ENCODE results near the gene CCDC97. TPM values are rescaled to one million over a fixed set of nuclear protein-coding genes. Genes with fewer than 3 reads are reported as not detected.

CCDC97 gene
- total RNA-seq, 1 donor from 2014 or later, result 7.9 TPM

DNA sequence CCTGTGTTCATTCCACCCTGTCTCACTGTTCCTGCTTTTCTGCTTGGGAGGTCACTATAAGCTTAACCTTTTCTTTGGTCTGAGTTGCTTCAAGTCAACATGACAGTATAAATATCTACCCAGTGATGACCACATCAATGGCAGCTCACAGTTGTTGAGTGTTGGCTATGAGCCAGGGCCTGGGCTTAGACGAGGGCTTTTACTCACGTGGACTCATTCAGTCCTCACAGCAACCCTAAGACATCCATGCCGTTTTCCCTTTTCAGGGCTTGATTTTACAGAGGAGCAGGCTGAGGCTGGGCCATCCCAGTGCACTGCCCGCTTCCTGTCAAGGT, 10.2 kb upstream of the CCDC97 start:
- DNase-seq (ENCODE audit: low read depth) (no peak), FAIRE-seq (no peak)
- Histone ChIP-seq H3K36me3 (ENCODE audit: control insufficient read depth, insufficient read depth, low read length) (peaks cover 50% of the 10 kb centered on the region), H3K4me3 (ENCODE audit: low read depth, low read length) (no peak overlapping the region), H3K27me3 (ENCODE audit: control insufficient read depth, insufficient read depth, low read length) (no peaks in the 10 kb centered on the region)
- TF ChIP-seq CTCF (IDR thresholded peaks at IDR 0.05; ENCODE audit: insufficient read depth, low read length, severe bottlenecking), result no peak

DNA sequence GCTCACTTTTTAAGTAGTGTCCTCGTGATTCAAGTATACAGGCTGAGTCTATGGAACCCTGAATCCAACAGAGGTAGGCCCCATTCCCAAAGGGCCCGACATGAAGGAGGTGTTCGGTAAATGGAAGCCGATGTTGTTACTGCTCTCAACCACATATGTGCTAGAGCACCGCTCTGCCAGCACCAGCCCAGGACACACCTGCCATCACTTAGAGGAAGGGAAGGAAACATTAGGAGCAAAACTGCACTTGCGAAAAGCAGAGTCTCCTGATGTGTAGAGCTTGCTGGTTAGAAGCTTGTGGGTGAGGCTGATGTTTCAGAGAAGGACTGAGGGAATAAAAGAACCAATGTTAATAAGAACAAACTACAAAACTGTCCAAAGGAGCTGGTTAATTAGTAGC, 9.4 kb upstream of the CCDC97 start:
- peaks cover 48% of the 10 kb centered on the region for H3K36me3 ChIP-seq (ENCODE audit: control insufficient read depth, insufficient read depth, low read length)
- FAIRE-seq (no peak), DNase-seq (ENCODE audit: low read depth) (no peak)
- H3K4me3 ChIP-seq (ENCODE audit: low read depth, low read length), result no peak overlapping the region
- H3K27me3 ChIP-seq (ENCODE audit: control insufficient read depth, insufficient read depth, low read length), result no peaks in the 10 kb centered on the region
- no peak for TF ChIP-seq CTCF (IDR thresholded peaks at IDR 0.05; ENCODE audit: insufficient read depth, low read length, severe bottlenecking)

GRCh38 chr19:41302624-41303351, 7.2 kb upstream of the CCDC97 start:
- FAIRE-seq, result no peak
- TF ChIP-seq CTCF (IDR thresholded peaks at IDR 0.05; ENCODE audit: insufficient read depth, low read length, severe bottlenecking), result no peak

DNA sequence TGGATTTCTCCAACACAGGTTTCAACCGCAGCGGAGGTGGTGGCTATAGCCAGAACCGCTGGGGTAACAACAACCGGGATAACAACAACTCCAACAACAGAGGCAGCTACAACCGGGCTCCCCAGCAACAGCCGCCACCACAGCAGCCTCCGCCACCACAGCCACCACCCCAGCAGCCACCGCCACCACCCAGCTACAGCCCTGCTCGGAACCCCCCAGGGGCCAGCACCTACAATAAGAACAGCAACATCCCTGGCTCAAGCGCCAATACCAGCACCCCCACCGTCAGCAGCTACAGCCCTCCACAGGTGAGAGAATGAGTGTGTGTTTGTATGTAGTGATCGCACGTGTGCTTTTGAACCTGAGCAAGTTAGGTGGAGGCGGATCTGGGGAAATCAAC, 6.0 kb upstream of the CCDC97 start:
- DNase-seq (ENCODE audit: low read depth) (no peak), FAIRE-seq (no peak)
- TF ChIP-seq CTCF (IDR thresholded peaks at IDR 0.05; ENCODE audit: insufficient read depth, low read length, severe bottlenecking), result no peak
- Histone ChIP-seq H3K27me3 (ENCODE audit: control insufficient read depth, insufficient read depth, low read length) (no peaks in the 10 kb centered on the region), H3K36me3 (ENCODE audit: control insufficient read depth, insufficient read depth, low read length) (peaks cover 37% of the 10 kb centered on the region), H3K4me3 (ENCODE audit: low read depth, low read length) (no peak overlapping the region)

More at GRCh38 chr19:41302624-41303351, 7.2 kb upstream of the CCDC97 start:
- H3K27me3 ChIP-seq (ENCODE audit: control insufficient read depth, insufficient read depth, low read length), result no peaks in the 10 kb centered on the region
- no peak overlapping the region for H3K4me3 ChIP-seq (ENCODE audit: low read depth, low read length)
- DNase-seq (ENCODE audit: low read depth), result no peak
- peaks cover 41% of the 10 kb centered on the region for H3K36me3 ChIP-seq (ENCODE audit: control insufficient read depth, insufficient read depth, low read length)

DNA sequence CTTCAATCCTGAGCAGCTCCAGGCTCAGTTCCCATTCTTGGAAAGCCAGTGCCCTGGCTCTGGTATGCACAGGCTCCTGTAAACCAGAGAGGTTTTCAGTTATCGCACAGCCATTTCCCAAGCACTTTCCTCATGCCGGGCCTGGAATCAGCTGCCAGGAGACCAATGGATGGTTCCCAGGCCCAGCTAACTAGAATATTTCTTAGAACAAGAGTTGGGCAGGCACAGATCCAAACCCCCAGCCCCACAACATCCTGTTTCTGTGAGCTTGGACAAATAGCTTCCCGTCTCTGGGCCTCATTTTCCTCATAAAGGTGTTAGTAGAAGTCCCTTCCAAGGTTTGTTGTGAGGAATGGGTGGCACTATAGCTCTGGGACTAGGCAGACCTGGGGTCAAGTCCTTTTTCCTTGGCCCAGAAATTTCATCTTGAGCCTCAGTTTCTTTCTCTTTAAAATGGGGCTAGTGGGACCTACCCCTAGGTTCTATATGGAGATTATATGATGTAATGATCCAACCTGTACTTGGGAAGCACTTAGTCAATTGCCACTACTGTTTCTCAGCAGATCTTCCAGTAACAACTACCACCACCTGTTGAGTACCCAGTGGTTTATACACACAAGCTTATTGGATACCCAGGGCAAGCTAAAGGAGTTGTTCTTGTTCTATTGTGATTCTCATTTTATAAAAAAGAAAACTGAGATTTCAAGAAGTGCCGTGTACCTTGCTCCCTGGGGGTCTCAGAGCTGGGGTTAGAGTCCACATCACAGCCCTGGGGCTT, 5.1 kb upstream of the CCDC97 start:
- H3K27me3 ChIP-seq (ENCODE audit: control insufficient read depth, insufficient read depth, low read length), result no peaks in the 10 kb centered on the region
- no peak for FAIRE-seq
- no peak overlapping the region for H3K4me3 ChIP-seq (ENCODE audit: low read depth, low read length)
- no peak for TF ChIP-seq CTCF (IDR thresholded peaks at IDR 0.05; ENCODE audit: insufficient read depth, low read length, severe bottlenecking)
- H3K36me3 ChIP-seq (ENCODE audit: control insufficient read depth, insufficient read depth, low read length), result peaks cover 36% of the 10 kb centered on the region
- DNase-seq (ENCODE audit: low read depth), result no peak

Data from bronchial epithelial cell (primary cell).